ENCODE measurements around the gene SPTSSB. TPM values are rescaled to one million over a fixed set of nuclear protein-coding genes. Genes with fewer than 3 reads are reported as not detected.

Gene SPTSSB
- total RNA-seq, 1 donor from 2014 or later = 0.74 TPM

DNA sequence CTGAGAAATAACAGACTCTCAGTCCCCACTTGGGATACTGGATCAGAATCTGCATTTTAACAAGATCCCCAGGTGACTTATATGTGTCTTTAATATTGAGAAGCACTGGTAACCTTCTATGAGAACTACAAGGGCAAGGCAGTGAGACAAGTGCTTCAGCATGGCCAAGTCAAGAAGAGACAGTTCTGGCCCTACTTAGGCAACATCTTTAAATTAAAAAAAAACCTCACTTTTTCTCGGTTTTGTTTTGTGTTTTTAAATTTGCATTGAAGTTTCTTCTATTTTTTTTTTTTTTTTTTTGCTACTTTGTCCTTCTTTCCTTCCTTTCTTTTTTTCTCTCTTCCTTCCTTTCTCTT is 42.5 kb upstream of the SPTSSB start:
- Mint-ChIP-seq H3K27me3 (ENCODE audit: low read depth) (no peaks in the 10 kb centered on the region), H3K4me1 (peaks cover 25% of the 10 kb centered on the region), H3K4me3 (no peak overlapping the region)

GRCh38 chr3:161413127-161413854 is 42.0 kb upstream of the SPTSSB start:
- DNase-seq (ENCODE audit: low spot score in 2 of 2, unreplicated experiment in 2 of 2) = no peak
- H3K9me3 Mint-ChIP-seq = peaks cover 11% of the 10 kb centered on the region

More for the DNA sequence above, 42.5 kb upstream of the SPTSSB start:
- TF ChIP-seq, protein P1, sequence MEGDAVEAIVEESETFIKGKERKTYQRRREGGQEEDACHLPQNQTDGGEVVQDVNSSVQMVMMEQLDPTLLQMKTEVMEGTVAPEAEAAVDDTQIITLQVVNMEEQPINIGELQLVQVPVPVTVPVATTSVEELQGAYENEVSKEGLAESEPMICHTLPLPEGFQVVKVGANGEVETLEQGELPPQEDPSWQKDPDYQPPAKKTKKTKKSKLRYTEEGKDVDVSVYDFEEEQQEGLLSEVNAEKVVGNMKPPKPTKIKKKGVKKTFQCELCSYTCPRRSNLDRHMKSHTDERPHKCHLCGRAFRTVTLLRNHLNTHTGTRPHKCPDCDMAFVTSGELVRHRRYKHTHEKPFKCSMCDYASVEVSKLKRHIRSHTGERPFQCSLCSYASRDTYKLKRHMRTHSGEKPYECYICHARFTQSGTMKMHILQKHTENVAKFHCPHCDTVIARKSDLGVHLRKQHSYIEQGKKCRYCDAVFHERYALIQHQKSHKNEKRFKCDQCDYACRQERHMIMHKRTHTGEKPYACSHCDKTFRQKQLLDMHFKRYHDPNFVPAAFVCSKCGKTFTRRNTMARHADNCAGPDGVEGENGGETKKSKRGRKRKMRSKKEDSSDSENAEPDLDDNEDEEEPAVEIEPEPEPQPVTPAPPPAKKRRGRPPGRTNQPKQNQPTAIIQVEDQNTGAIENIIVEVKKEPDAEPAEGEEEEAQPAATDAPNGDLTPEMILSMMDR (IDR thresholded peaks at IDR 0.05; ENCODE audit: unreplicated experiment) = no peak
- no peak for DNase-seq (ENCODE audit: low spot score in 2 of 2, unreplicated experiment in 2 of 2)
- Mint-ChIP-seq H3K27ac (no peak overlapping the region), H3K9me3 (peaks cover 11% of the 10 kb centered on the region), H3K36me3 (peaks cover 5% of the 10 kb centered on the region)

DNA sequence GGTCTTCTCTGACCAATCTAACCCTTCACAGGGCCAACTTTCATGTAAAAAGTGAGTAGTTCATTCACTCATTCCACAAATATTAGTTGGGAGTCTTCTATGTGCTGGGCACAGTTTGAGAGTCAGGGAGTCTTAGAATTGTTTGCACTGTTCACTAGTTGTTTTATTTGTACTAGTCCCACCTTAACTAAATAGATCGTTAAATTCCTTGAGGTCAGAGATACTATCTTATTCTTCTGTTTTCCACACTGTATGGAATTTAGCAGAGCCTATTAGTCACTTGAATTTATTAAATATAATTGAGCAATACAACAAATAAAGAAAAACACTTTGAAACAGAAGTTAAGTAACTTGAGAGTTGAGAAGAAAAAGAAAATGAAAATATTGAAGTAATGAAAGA is 40.8 kb upstream of the SPTSSB start:
- peaks cover 25% of the 10 kb centered on the region for H3K4me1 Mint-ChIP-seq
- DNase-seq (ENCODE audit: low spot score in 2 of 2, unreplicated experiment in 2 of 2) = no peak
- no peaks in the 10 kb centered on the region for H3K27me3 Mint-ChIP-seq (ENCODE audit: low read depth)
- H3K9me3 Mint-ChIP-seq = peaks cover 8% of the 10 kb centered on the region
- H3K36me3 Mint-ChIP-seq = peaks cover 3% of the 10 kb centered on the region
- H3K27ac Mint-ChIP-seq = no peak overlapping the region
- H3K4me3 Mint-ChIP-seq = no peak overlapping the region
- TF ChIP-seq, protein P1 (IDR thresholded peaks at IDR 0.05; ENCODE audit: unreplicated experiment) = no peak

More at GRCh38 chr3:161413127-161413854, 42.0 kb upstream of the SPTSSB start:
- peaks cover 25% of the 10 kb centered on the region for H3K4me1 Mint-ChIP-seq
- peaks cover 5% of the 10 kb centered on the region for H3K36me3 Mint-ChIP-seq
- H3K27me3 Mint-ChIP-seq (ENCODE audit: low read depth) = no peaks in the 10 kb centered on the region
- no peak overlapping the region for H3K4me3 Mint-ChIP-seq
- no peak overlapping the region for H3K27ac Mint-ChIP-seq
- TF ChIP-seq, protein P1 (IDR thresholded peaks at IDR 0.05; ENCODE audit: unreplicated experiment) = no peak

GRCh38 chr3:161409858-161410257 is 38.5 kb upstream of the SPTSSB start:
- Mint-ChIP-seq H3K27ac (no peak overlapping the region), H3K4me1 (peaks cover 6% of the 10 kb centered on the region), H3K27me3 (ENCODE audit: low read depth) (no peaks in the 10 kb centered on the region), H3K9me3 (no peaks in the 10 kb centered on the region), H3K36me3 (no peaks in the 10 kb centered on the region), H3K4me3 (no peak overlapping the region)
- no peak for DNase-seq (ENCODE audit: low spot score in 2 of 2, unreplicated experiment in 2 of 2)
- TF ChIP-seq, protein P1 (IDR thresholded peaks at IDR 0.05; ENCODE audit: unreplicated experiment) = no peak

DNA sequence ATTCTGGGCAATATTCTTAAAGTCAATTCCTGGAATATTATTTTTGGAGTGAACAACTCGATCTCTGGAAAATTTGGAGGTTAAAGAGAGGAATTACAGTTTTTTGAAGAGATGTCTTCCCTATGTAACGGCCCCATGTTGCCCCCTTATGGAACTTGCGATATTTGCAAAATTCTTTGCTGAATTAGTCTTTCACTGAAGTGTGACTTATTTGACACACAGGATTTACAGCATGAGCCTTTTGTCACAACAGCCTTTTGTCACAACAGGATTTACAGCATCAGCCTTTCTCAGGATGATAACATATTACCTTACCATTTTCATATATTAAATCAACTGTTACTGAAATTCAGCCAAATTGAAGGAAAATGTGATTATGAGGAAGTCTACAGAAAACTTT is 37.8 kb upstream of the SPTSSB start:
- Mint-ChIP-seq H3K4me1 (peaks cover 6% of the 10 kb centered on the region), H3K4me3 (no peak overlapping the region), H3K9me3 (no peaks in the 10 kb centered on the region), H3K27me3 (ENCODE audit: low read depth) (no peaks in the 10 kb centered on the region), H3K27ac (no peak overlapping the region), H3K36me3 (no peaks in the 10 kb centered on the region)
- TF ChIP-seq, protein P1 (IDR thresholded peaks at IDR 0.05; ENCODE audit: unreplicated experiment) = peak; percentile 63
- DNase-seq (ENCODE audit: low spot score in 2 of 2, unreplicated experiment in 2 of 2) = no peak

All from mesothelial cell of epicardium (in vitro differentiated cells).